Mesenchymal stem cell (in vitro differentiated cells and primary cell): Measurements from ENCODE around the gene ALPL.

Experiments used
- DNase-seq: peaks from one replicate; pipeline ENCODE4 v3.0.0-alpha.2; 2013
- H2AFZ ChIP-seq: one replicate; pipeline ENCODE4 v1.6.1; 2013; ENCODE audit warnings: low read depth, mild to moderate bottlenecking, control low read depth, inconsistent platforms, low read length, moderate library complexity
- H2AK5ac ChIP-seq: 2 replicates; pipeline ENCODE4 v1.6.1; 2013; ENCODE audit warnings: low read length, moderate library complexity, mild to moderate bottlenecking, inconsistent platforms; ENCODE audit not compliant: severe bottlenecking
- H2BK120ac ChIP-seq: one replicate; pipeline ENCODE4 v1.6.1; 2013; ENCODE audit warnings: low read depth, mild to moderate bottlenecking, inconsistent platforms, low read length, moderate library complexity
- H2BK12ac ChIP-seq, 2 experiments: one replicate each; pipeline ENCODE4 v1.6.1; 2013; ENCODE audit warnings: inconsistent platforms in 2 of 2, low read length in 2 of 2, mild to moderate bottlenecking in 2 of 2, moderate library complexity in 2 of 2, control low read depth in 1 of 2
- H2BK15ac ChIP-seq: one replicate; pipeline ENCODE4 v1.6.1; 2013; ENCODE audit warnings: mild to moderate bottlenecking, low read depth, inconsistent platforms; ENCODE audit not compliant: poor library complexity, severe bottlenecking
- H2BK5ac ChIP-seq: 2 replicates; pipeline ENCODE4 v1.6.1; 2013; ENCODE audit warnings: low read depth, mild to moderate bottlenecking, low read length, control low read depth, inconsistent platforms; ENCODE audit not compliant: poor library complexity, severe bottlenecking
- H3K14ac ChIP-seq, 2 experiments: one replicate each; pipeline ENCODE4 v1.6.1; 2013; ENCODE audit warnings: inconsistent platforms in 2 of 2, low read length in 2 of 2, control low read depth in 1 of 2, mild to moderate bottlenecking in 1 of 2, moderate library complexity in 1 of 2
- H3K18ac ChIP-seq, 2 experiments: one replicate each; pipeline ENCODE4 v1.6.1; 2013; ENCODE audit warnings: inconsistent platforms in 2 of 2, low read length in 2 of 2, control low read depth in 1 of 2, low read depth in 1 of 2, mild to moderate bottlenecking in 1 of 2
- H3K23ac ChIP-seq, 2 experiments: one replicate each; pipeline ENCODE4 v1.6.1; 2013; ENCODE audit warnings: inconsistent platforms in 2 of 2, low read length in 2 of 2, mild to moderate bottlenecking in 2 of 2, moderate library complexity in 2 of 2, control low read depth in 1 of 2
- H3K27ac ChIP-seq: 2 replicates; pipeline ENCODE4 v1.5.1; 2013; ENCODE audit warnings: mild to moderate bottlenecking, moderate library complexity, low read length, control low read depth, inconsistent platforms; ENCODE audit not compliant: poor library complexity, severe bottlenecking
- H3K27me3 ChIP-seq, 2 experiments: 2 replicates each; pipeline versions ENCODE4 v1.6.1 to v1.7.0; 2013; ENCODE audit warnings: low read length in 2 of 2, mild to moderate bottlenecking in 2 of 2, moderate library complexity in 2 of 2, control low read depth in 1 of 2, inconsistent platforms in 1 of 2; ENCODE audit not compliant: control insufficient read depth in 1 of 2, insufficient read depth in 1 of 2
- H3K36me3 ChIP-seq, 2 experiments: 2 replicates each; pipeline versions ENCODE4 v1.6.1 to v1.7.0; 2013; ENCODE audit warnings: low read length in 2 of 2, control low read depth in 1 of 2, inconsistent platforms in 1 of 2, low read depth in 1 of 2, mild to moderate bottlenecking in 1 of 2; ENCODE audit not compliant: insufficient read depth in 2 of 2, control insufficient read depth in 1 of 2
- H3K4ac ChIP-seq, 2 experiments: one replicate each; pipeline ENCODE4 v1.6.1; 2013; ENCODE audit warnings: inconsistent platforms in 2 of 2, low read length in 2 of 2, mild to moderate bottlenecking in 2 of 2, moderate library complexity in 2 of 2, control low read depth in 1 of 2, low read depth in 1 of 2
- H3K4me1 ChIP-seq: 2 replicates; pipeline ENCODE4 v1.6.1; 2013; ENCODE audit warnings: low read depth, low read length, control low read depth; ENCODE audit not compliant: control insufficient read depth, insufficient read depth
- H3K4me2 ChIP-seq: 2 replicates; pipeline ENCODE4 v1.6.1; 2013; ENCODE audit warnings: low read length, mild to moderate bottlenecking, inconsistent platforms; ENCODE audit not compliant: poor library complexity, severe bottlenecking
- H3K4me3 ChIP-seq, 2 experiments: 2 replicates each; pipeline versions ENCODE4 v1.5.1 to v1.7.0; 2013; ENCODE audit warnings: low read length in 2 of 2, mild to moderate bottlenecking in 2 of 2, control low read depth in 1 of 2, low read depth in 1 of 2; ENCODE audit not compliant: insufficient read depth in 1 of 2
- H3K79me1 ChIP-seq: replicated peaks from 2 replicates; pipeline ENCODE4 v1.6.1; 2013; ENCODE audit warnings: mild to moderate bottlenecking, control low read depth, low read length, inconsistent platforms; ENCODE audit not compliant: poor library complexity, severe bottlenecking
- H3K9ac ChIP-seq: 2 replicates; pipeline ENCODE4 v1.7.0; 2013; ENCODE audit warnings: mild to moderate bottlenecking, low read length, moderate library complexity
- H3K9me3 ChIP-seq: 2 replicates; pipeline ENCODE4 v1.7.0; 2013; ENCODE audit warnings: mild to moderate bottlenecking, low read length; ENCODE audit not compliant: control insufficient read depth
- H4K8ac ChIP-seq: one replicate; pipeline ENCODE4 v1.6.1; 2013; ENCODE audit warnings: inconsistent platforms, mild to moderate bottlenecking, low read length, moderate library complexity
- H4K91ac ChIP-seq: one replicate; pipeline ENCODE4 v1.6.1; 2013; ENCODE audit warnings: mild to moderate bottlenecking, low read length, inconsistent platforms
- WGBS: methylation state at CpG from one replicate; pipeline ENCODE4 v1.1.7; 2013; ENCODE audit warnings: mixed read lengths; 5-methylcytosine and 5-hydroxymethylcytosine counted together

ALPL gene

GRCh38 chr1:21543598-21543997 lies 34.4 kb downstream of the ALPL start:
- Histone ChIP-seq H3K18ac (no peak overlapping the region), H3K36me3 (no peaks in the 10 kb centered on the region), H2BK120ac (no peak overlapping the region), H3K9ac (no peak overlapping the region), H3K23ac (no peak overlapping the region), H3K4me1 (peaks cover 18% of the 10 kb centered on the region), H3K4me3 (no peak overlapping the region), H2BK15ac (peak overlapping the region; percentile 52), H2AK5ac (peak overlapping the region; percentile 11), H3K79me1 (no peaks in the 10 kb centered on the region), H4K8ac (peak overlapping the region; percentile 3), H3K27me3 (peaks cover 0 to 8% of the 10 kb centered on the region in 2 experiments), H2BK12ac (no peak overlapping the region), H3K4me2 (no peak overlapping the region), H3K14ac (no peak overlapping the region), H2AFZ (no peak overlapping the region), H3K27ac (no peak overlapping the region), H3K9me3 (no peaks in the 10 kb centered on the region), H4K91ac (peak overlapping the region; percentile 61), H3K4ac (peak overlapping the region in 1 of 2 experiments; percentile 11), H2BK5ac (no peak overlapping the region)
- 90% methylated on average over 6 of the region's 6 CpGs for WGBS
- no peak for DNase-seq

DNA sequence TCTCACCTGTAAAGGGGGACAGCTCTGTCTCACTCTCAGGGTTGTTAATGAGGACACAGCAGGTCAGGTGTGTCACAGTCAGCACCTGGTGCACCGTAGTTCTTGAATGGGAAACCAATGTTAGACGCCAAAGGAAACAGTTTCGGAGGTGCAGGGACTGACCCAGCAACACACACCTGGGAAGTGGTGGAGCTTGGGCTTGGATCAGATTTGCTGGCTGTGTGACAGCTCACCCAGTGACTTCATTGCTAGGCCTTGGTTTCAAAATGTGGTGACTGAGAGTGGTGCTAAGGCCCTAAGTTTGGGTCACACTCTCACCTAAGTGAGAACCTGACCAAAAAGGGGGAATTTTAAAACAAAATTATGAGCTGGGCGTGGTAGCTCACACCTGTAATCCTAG lies 34.9 kb downstream of the ALPL start:
- no peaks in the 10 kb centered on the region for H3K79me1 ChIP-seq
- no peak overlapping the region for H3K14ac ChIP-seq
- H3K9me3 ChIP-seq: no peaks in the 10 kb centered on the region
- no peak for DNase-seq
- peak overlapping the region; percentile 3 for H4K8ac ChIP-seq
- peak overlapping the region; percentile 52 for H2BK15ac ChIP-seq
- H2AK5ac ChIP-seq: peak overlapping the region; percentile 11
- peak overlapping the region in 1 of 2 experiments; percentile 11 for H3K4ac ChIP-seq
- H2BK12ac ChIP-seq: no peak overlapping the region
- H3K4me1 ChIP-seq: peaks cover 18% of the 10 kb centered on the region
- H2BK5ac ChIP-seq: no peak overlapping the region
- no peak overlapping the region for H3K23ac ChIP-seq
- H2AFZ ChIP-seq: no peak overlapping the region
- peaks cover 0 to 7% of the 10 kb centered on the region in 2 experiments for H3K27me3 ChIP-seq
- no peaks in the 10 kb centered on the region for H3K36me3 ChIP-seq
- H3K27ac ChIP-seq: no peak overlapping the region
- no peak overlapping the region for H3K4me2 ChIP-seq
- no peak overlapping the region for H2BK120ac ChIP-seq
- H3K9ac ChIP-seq: no peak overlapping the region
- H3K18ac ChIP-seq: peak overlapping the region in 1 of 2 experiments; percentile 15
- 90% methylated on average over 4 of the region's 4 CpGs for whole genome bisulfite sequencing
- H3K4me3 ChIP-seq: no peak overlapping the region
- H4K91ac ChIP-seq: no peak overlapping the region

- no peak overlapping the region for H4K8ac ChIP-seq
- no peak for DNase-seq
- H4K91ac ChIP-seq: no peak overlapping the region
- no peak overlapping the region for H3K9ac ChIP-seq
- H3K79me1 ChIP-seq: no peaks in the 10 kb centered on the region
- H3K9me3 ChIP-seq: no peaks in the 10 kb centered on the region
- H3K27ac ChIP-seq: no peak overlapping the region
- no peak overlapping the region for H3K4me3 ChIP-seq
- H3K23ac ChIP-seq: no peak overlapping the region
- no peak overlapping the region for H2BK120ac ChIP-seq
- H2BK5ac ChIP-seq: no peak overlapping the region
- no peak overlapping the region for H3K4me2 ChIP-seq
- H2AFZ ChIP-seq: no peak overlapping the region
- peak overlapping the region in 1 of 2 experiments; percentile 31 for H3K14ac ChIP-seq
- no peak overlapping the region for H2AK5ac ChIP-seq
- peaks cover 0 to 11% of the 10 kb centered on the region in 2 experiments for H3K27me3 ChIP-seq
- no peak overlapping the region for H2BK12ac ChIP-seq
- no peak overlapping the region for H2BK15ac ChIP-seq
- H3K4me1 ChIP-seq: peaks cover 22% of the 10 kb centered on the region
- 92% methylated on average over 11 of the region's 11 CpGs for WGBS
- H3K36me3 ChIP-seq: no peaks in the 10 kb centered on the region
- H3K4ac ChIP-seq: no peak overlapping the region
- H3K18ac ChIP-seq: no peak overlapping the region
These were observed 37.1 kb downstream of the ALPL start for GRCh38 chr1:21546122-21546825.

DNA sequence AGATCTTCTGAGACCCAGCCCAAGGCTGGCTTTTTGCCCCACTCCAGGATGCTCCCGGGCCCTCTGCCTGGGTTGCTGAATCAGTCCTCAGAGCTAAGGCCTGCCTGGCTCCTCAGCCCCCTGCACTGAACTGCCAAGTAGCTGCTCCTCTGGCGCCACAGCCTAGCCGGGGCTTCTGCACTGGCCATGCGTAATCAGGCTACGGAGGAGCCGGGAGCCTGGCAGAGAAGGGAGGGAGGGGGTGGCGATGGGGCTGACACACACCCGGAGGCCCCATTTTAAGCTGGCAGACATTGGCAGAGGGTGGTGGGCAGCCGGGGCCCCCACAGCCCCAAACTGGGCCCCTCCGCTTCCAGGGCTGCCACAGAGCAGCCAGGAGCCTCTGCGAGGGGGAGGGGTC lies 38.7 kb downstream of the ALPL start:
- H2BK15ac ChIP-seq: no peak overlapping the region
- peak overlapping the region; percentile 19 for H2AK5ac ChIP-seq
- 97% methylated on average over 11 of the region's 11 CpGs for WGBS
- H3K18ac ChIP-seq: no peak overlapping the region
- no peaks in the 10 kb centered on the region for H3K36me3 ChIP-seq
- H2BK5ac ChIP-seq: no peak overlapping the region
- H3K9ac ChIP-seq: no peak overlapping the region
- DNase-seq: no peak
- peaks cover 13% of the 10 kb centered on the region for H3K4me1 ChIP-seq
- no peak overlapping the region for H3K14ac ChIP-seq
- H3K4ac ChIP-seq: no peak overlapping the region
- H2AFZ ChIP-seq: no peak overlapping the region
- H3K4me3 ChIP-seq: no peak overlapping the region
- no peak overlapping the region for H2BK120ac ChIP-seq
- H2BK12ac ChIP-seq: no peak overlapping the region
- H3K27ac ChIP-seq: no peak overlapping the region
- no peak overlapping the region for H4K8ac ChIP-seq
- H3K4me2 ChIP-seq: no peak overlapping the region
- H4K91ac ChIP-seq: no peak overlapping the region
- no peaks in the 10 kb centered on the region for H3K79me1 ChIP-seq
- no peaks in the 10 kb centered on the region for H3K9me3 ChIP-seq
- H3K27me3 ChIP-seq: peaks cover 0 to 11% of the 10 kb centered on the region in 2 experiments
- no peak overlapping the region for H3K23ac ChIP-seq
